GM18868 (cell line): ENCODE results near the gene CFAP300.

Source experiments
- ATAC-seq: cut with Tn5 transposase; IDR thresholded peaks from one replicate; pipeline ENCODE4 v1.9.1; 2021; ENCODE audit warnings: mild to moderate bottlenecking, moderate library complexity; ENCODE audit not compliant: unreplicated experiment

The CFAP300 gene

DNA sequence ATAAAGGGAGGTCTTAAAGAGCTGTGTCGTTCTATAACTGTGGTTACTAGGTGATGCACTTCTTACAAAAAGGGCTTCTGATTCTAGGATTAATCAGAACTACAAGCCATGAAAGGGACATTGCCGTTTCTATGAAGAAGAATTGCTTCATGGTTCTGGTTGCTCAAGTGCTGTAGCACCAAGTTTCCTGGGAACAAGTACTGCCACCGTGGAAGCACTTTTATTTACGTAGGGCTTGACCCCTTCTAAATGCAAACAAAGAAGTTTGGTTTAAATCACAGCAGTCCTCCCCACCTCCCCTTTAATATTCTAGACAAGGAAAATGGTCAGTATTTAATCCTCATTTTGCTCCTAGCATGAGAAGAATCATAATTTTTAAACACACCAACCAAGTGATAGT lies 72.8 kb downstream of the CFAP300 start:
- no peak for ATAC-seq

DNA sequence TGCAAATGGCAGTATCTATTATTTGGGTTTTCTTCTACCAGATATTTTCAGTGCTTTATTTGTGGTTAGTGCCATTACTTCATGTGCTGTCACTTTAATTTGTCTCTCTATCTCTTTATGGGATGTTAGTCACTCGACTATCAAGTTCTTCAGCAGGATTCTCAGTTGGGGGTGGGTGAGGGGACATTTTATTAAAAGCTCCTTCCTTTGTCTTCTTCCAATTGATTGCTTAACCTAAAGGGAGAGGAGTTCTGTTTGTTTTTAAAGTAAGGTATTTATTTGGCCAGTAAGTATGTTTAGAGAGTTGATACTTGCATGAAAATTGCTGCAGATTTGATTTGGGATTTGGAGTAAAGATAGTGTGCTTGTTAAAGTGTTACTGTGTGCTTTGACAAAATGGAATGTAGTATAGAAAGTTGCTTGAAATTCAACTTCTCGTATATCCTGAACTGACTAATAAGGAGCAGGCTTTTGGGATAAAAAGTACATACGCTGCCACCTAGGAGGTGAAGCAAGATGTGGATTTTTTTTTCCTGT lies 73.3 kb downstream of the CFAP300 start:
- ATAC-seq = no peak

GRCh38 chr11:102121329-102121728 lies 74.1 kb downstream of the CFAP300 start:
- no peak for ATAC-seq
